ENCODE measurements around the gene SSBP2.

GRCh38 chr5:81409361-81409760 lies 341.5 kb downstream of the SSBP2 start:
- TF ChIP-seq CTCF (IDR thresholded peaks at IDR 0.05; ENCODE audit: extremely low read depth in 1 of 2, insufficient read depth in 1 of 2, low read depth in 1 of 2, low read length in 2 of 2) (no peak), POLR2AphosphoS5 (IDR thresholded peaks at IDR 0.05; ENCODE audit: insufficient read depth, low read depth, low read length) (no peak)
